Trophoblast cell (in vitro differentiated cells and primary cell): ENCODE results near the gene NXPH2. TPM values are rescaled to one million over a fixed set of nuclear protein-coding genes. Genes with fewer than 3 reads are reported as not detected.

Experiments
- DNase-seq, 2 donors: peaks; one replicate each; pipeline ENCODE4 v3.0.0-alpha.2; 2016
- H2AFZ ChIP-seq: 2 replicates; pipeline ENCODE4 v1.6.1; 2013; ENCODE audit warnings: low read length, moderate library complexity, mild to moderate bottlenecking; ENCODE audit not compliant: insufficient read depth, poor library complexity
- H2AK5ac ChIP-seq: 2 replicates; pipeline ENCODE4 v1.6.1; 2013; ENCODE audit warnings: mild to moderate bottlenecking, low read length
- H2BK120ac ChIP-seq: 2 replicates; pipeline ENCODE4 v1.6.1; 2013; ENCODE audit warnings: low read length, mild to moderate bottlenecking, moderate library complexity; ENCODE audit not compliant: insufficient read depth, poor library complexity
- H2BK12ac ChIP-seq: 2 replicates; pipeline ENCODE4 v1.6.1; 2013; ENCODE audit warnings: mild to moderate bottlenecking, low read length, moderate library complexity
- H2BK5ac ChIP-seq: 2 replicates; pipeline ENCODE4 v1.6.1; 2013; ENCODE audit warnings: low read length, low read depth, moderate library complexity, mild to moderate bottlenecking; ENCODE audit not compliant: poor library complexity
- H3K14ac ChIP-seq: 2 replicates; pipeline ENCODE4 v1.6.1; 2013; ENCODE audit warnings: mild to moderate bottlenecking, low read length
- H3K18ac ChIP-seq: 2 replicates; pipeline ENCODE4 v1.6.1; 2013; ENCODE audit warnings: mild to moderate bottlenecking, low read length
- H3K23ac ChIP-seq: 2 replicates; pipeline ENCODE4 v1.6.1; 2013; ENCODE audit warnings: low read length
- H3K27ac ChIP-seq: 2 replicates; pipeline ENCODE4 v1.5.1; 2013; ENCODE audit warnings: low read depth, mild to moderate bottlenecking, inconsistent platforms, low read length, moderate library complexity
- H3K27me3 ChIP-seq: 2 replicates; pipeline ENCODE4 v1.6.1; 2013; ENCODE audit warnings: inconsistent platforms, mild to moderate bottlenecking, low read length, moderate library complexity; ENCODE audit not compliant: insufficient read depth
- H3K36me3 ChIP-seq, 2 experiments: 1 replicate in 1 of 2; 2 replicates in 1 of 2; pipeline ENCODE4 v1.6.1; 2013; ENCODE audit warnings: low read length in 2 of 2, mild to moderate bottlenecking in 2 of 2, moderate library complexity in 1 of 2; ENCODE audit not compliant: insufficient read depth in 2 of 2, control insufficient read depth in 1 of 2
- H3K4ac ChIP-seq: 2 replicates; pipeline ENCODE4 v1.6.1; 2013; ENCODE audit warnings: low read depth, mild to moderate bottlenecking, low read length, moderate library complexity
- H3K4me1 ChIP-seq, 2 experiments: 1 replicate in 1 of 2; 2 replicates in 1 of 2; pipeline ENCODE4 v1.6.1; 2013; ENCODE audit warnings: low read length in 2 of 2, mild to moderate bottlenecking in 2 of 2, moderate library complexity in 1 of 2; ENCODE audit not compliant: insufficient read depth in 2 of 2, control insufficient read depth in 1 of 2
- H3K4me2 ChIP-seq: 2 replicates; pipeline ENCODE4 v1.6.1; 2013; ENCODE audit warnings: inconsistent platforms, mild to moderate bottlenecking, low read length, moderate library complexity
- H3K4me3 ChIP-seq: 2 replicates; pipeline ENCODE4 v1.5.1; 2013; ENCODE audit warnings: mild to moderate bottlenecking, low read depth, low read length, inconsistent platforms
- H3K79me1 ChIP-seq: one replicate; pipeline ENCODE4 v1.6.1; 2013; ENCODE audit warnings: low read length
- H3K79me2 ChIP-seq: 2 replicates; pipeline ENCODE4 v1.6.1; 2013; ENCODE audit warnings: low read length, mild to moderate bottlenecking; ENCODE audit not compliant: control insufficient read depth, insufficient read depth, poor library complexity
- H3K9ac ChIP-seq: 2 replicates; pipeline ENCODE4 v1.6.1; 2013; ENCODE audit warnings: mild to moderate bottlenecking, low read length
- H3K9me3 ChIP-seq: 2 replicates; pipeline ENCODE4 v1.6.1; 2013; ENCODE audit warnings: low read depth, mild to moderate bottlenecking, control low read depth, inconsistent platforms, low read length; ENCODE audit not compliant: insufficient read depth
- H4K12ac ChIP-seq: 2 replicates; pipeline ENCODE4 v1.6.1; 2013; ENCODE audit warnings: low read depth, mild to moderate bottlenecking, low read length, moderate library complexity
- H4K8ac ChIP-seq: 2 replicates; pipeline ENCODE4 v1.6.1; 2013; ENCODE audit warnings: low read depth, mild to moderate bottlenecking, low read length, moderate library complexity
- H4K91ac ChIP-seq: one replicate; pipeline ENCODE4 v1.6.1; 2013; ENCODE audit warnings: low read depth, mild to moderate bottlenecking, low read length, moderate library complexity
- WGBS: extraction: QIAGEN DNeasy Blood & Tissue Kit; methylation state at CpG from one replicate; pipeline ENCODE4 v1.1.7; 2013; ENCODE audit warnings: missing lambda C conversion rate; ENCODE audit not compliant: insufficient read length, insufficient coverage; ENCODE audit errors: extremely low coverage; 5-methylcytosine and 5-hydroxymethylcytosine counted together
- polyA plus RNA-seq: library from polyadenylated mRNA; stranded (reverse); fragments of 200-250 nt; gene quantifications from 2 replicates; pipeline ENCODE4 v1.2.3, GENCODE V29; 2013

Gene NXPH2
- 14.4 and 14.6 TPM in 2 replicates for polyA plus RNA-seq

DNA sequence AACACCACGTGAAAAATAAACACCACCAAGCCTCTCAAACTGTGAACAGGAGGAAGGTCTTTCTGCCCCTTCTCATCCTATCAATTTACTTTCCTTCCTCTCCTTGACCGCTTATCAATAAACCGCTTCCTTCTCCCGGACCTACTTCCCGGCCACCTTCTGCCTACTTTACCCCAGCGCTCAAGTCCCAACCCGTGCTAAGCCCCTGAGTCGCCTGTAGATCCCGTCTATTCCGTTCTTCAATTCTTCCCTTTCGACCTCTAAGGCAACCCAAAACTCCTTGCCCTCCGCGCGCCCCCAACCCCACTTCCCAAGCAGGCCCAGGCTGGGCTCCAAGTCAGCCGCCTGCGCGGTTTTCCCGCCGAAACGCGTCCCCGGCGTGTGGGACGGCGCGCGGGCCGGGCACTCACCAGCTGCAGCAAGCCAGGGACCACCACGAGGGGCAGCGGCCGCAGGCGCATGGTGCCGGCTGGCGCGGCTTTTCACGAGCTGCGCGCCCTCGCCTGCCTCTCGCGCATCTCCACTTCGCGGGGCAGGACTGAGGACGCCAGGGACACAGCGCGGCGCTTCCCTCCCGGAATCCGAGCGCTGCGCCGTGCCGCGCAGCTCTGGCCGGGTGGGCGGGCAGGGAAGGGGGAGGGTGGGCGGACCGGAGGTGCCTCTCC, at the start of gene NXPH2:
NXPH2 (minus strand) TSS at position 610 of the 665 bp plus-strand sequence; CDS start at position 461, 149 bp downstream.
- Histone ChIP-seq H2BK12ac (peak within 1 kb of the TSS; percentile 56), H2AFZ (peak within 1 kb of the TSS; percentile 77), H3K36me3 (no peaks in the 10 kb centered on the region), H2BK5ac (peak within 1 kb of the TSS; percentile 52), H3K9me3 (no peaks in the 10 kb centered on the region), H3K4me2 (peak within 1 kb of the TSS; percentile 81), H3K14ac (peak within 1 kb of the TSS; percentile 88), H4K91ac (peak within 1 kb of the TSS; percentile 85), H3K79me1 (peaks cover 14% of the 10 kb centered on the region), H4K12ac (peak within 1 kb of the TSS; percentile 77), H4K8ac (peak within 1 kb of the TSS; percentile 75), H3K9ac (peak within 1 kb of the TSS; percentile 77), H3K4me1 (peaks cover 0 to 4% of the 10 kb centered on the region in 2 experiments), H3K4me3 (peak within 1 kb of the TSS; percentile 92), H3K23ac (no peak within 1 kb of the TSS), H3K4ac (peak within 1 kb of the TSS; percentile 61), H3K18ac (peak within 1 kb of the TSS; percentile 89), H2AK5ac (peak within 1 kb of the TSS; percentile 40), H3K27ac (no peak within 1 kb of the TSS), H3K79me2 (peaks cover 9% of the 10 kb centered on the region), H3K27me3 (peaks cover 7% of the 10 kb centered on the region), H2BK120ac (peak within 1 kb of the TSS; percentile 79)
- no CpG with 5 or more reads among the region's 58 CpGs for WGBS
- no peak for DNase-seq

- H3K4me1 ChIP-seq: peaks cover 0 to 4% of the 10 kb centered on the region in 2 experiments
- H3K27me3 ChIP-seq: no peaks in the 10 kb centered on the region
- no peak overlapping the region for H3K4ac ChIP-seq
- no peak overlapping the region for H2BK120ac ChIP-seq
- no peak overlapping the region for H2BK12ac ChIP-seq
- H3K14ac ChIP-seq: no peak overlapping the region
- no peak overlapping the region for H3K4me2 ChIP-seq
- H3K23ac ChIP-seq: no peak overlapping the region
- no peaks in the 10 kb centered on the region for H3K9me3 ChIP-seq
- no peak overlapping the region for H3K27ac ChIP-seq
- H3K9ac ChIP-seq: no peak overlapping the region
- no peak overlapping the region for H4K8ac ChIP-seq
- peak; percentile 46 to 70 for DNase-seq
- peaks cover 0 to 2% of the 10 kb centered on the region in 2 experiments for H3K36me3 ChIP-seq
- H2AK5ac ChIP-seq: no peak overlapping the region
- H3K79me1 ChIP-seq: peaks cover 2% of the 10 kb centered on the region
- H3K79me2 ChIP-seq: no peaks in the 10 kb centered on the region
- no peak overlapping the region for H4K91ac ChIP-seq
- no peak overlapping the region for H4K12ac ChIP-seq
- H3K4me3 ChIP-seq: no peak overlapping the region
- WGBS: no CpG with 5 or more reads among the region's 3 CpGs
- H2BK5ac ChIP-seq: no peak overlapping the region
- H2AFZ ChIP-seq: no peak overlapping the region
- H3K18ac ChIP-seq: no peak overlapping the region
These were observed 49.2 kb upstream of the NXPH2 start for GRCh38 chr2:138829326-138829919.

DNA sequence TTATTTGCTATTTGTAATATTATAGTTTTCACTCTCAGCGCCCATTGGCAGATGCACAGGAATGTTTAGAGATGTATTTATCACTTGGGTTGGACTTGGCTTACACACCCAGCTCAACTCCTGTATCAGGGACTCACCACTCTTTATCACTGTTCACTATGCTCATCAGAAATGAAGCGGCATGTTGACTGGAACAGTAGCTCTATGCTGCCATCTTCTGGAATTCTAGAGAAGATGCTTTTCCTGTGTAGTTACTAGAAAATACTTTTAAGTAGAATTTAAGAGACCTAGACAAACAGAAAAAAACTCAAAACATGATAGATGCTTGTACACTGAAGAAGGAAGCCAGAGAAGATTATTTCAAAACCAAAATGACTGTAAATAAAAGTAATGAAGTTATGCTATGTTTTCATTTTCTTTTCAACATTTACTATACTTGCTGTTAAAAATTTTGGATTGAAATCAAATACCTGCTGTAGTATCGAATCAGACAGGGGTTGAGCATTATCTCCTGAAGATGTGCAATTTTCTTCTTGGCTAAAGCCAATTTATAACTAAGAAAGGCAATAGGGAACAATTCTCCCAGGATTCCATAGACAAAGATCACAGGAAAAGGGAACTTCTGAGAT, 47.4 kb upstream of the NXPH2 start:
- H3K23ac ChIP-seq: no peak overlapping the region
- H3K4me1 ChIP-seq: peaks cover 0 to 4% of the 10 kb centered on the region in 2 experiments
- DNase-seq: peak; percentile 33 to 81
- H3K9me3 ChIP-seq: no peaks in the 10 kb centered on the region
- H3K4ac ChIP-seq: no peak overlapping the region
- H3K4me2 ChIP-seq: no peak overlapping the region
- H3K79me1 ChIP-seq: peaks cover 2% of the 10 kb centered on the region
- H4K12ac ChIP-seq: no peak overlapping the region
- no peak overlapping the region for H4K8ac ChIP-seq
- H3K79me2 ChIP-seq: no peaks in the 10 kb centered on the region
- peaks cover 0 to 2% of the 10 kb centered on the region in 2 experiments for H3K36me3 ChIP-seq
- no peak overlapping the region for H3K9ac ChIP-seq
- no peaks in the 10 kb centered on the region for H3K27me3 ChIP-seq
- no peak overlapping the region for H3K4me3 ChIP-seq
- no peak overlapping the region for H4K91ac ChIP-seq
- H2BK12ac ChIP-seq: no peak overlapping the region
- no peak overlapping the region for H2BK120ac ChIP-seq
- H3K14ac ChIP-seq: no peak overlapping the region
- H3K27ac ChIP-seq: no peak overlapping the region
- no peak overlapping the region for H3K18ac ChIP-seq
- WGBS: no CpG with 5 or more reads among the region's 3 CpGs
- no peak overlapping the region for H2AFZ ChIP-seq
- no peak overlapping the region for H2AK5ac ChIP-seq
- H2BK5ac ChIP-seq: no peak overlapping the region

- Histone ChIP-seq H2BK12ac (no peak overlapping the region), H3K23ac (no peak overlapping the region), H3K79me2 (no peaks in the 10 kb centered on the region), H3K9ac (no peak overlapping the region), H4K91ac (no peak overlapping the region), H2BK5ac (no peak overlapping the region), H4K8ac (peak overlapping the region; percentile 1), H3K14ac (no peak overlapping the region), H2AK5ac (no peak overlapping the region), H3K27ac (no peak overlapping the region), H3K18ac (no peak overlapping the region), H4K12ac (no peak overlapping the region), H3K4me3 (no peak overlapping the region), H3K4ac (no peak overlapping the region), H3K79me1 (peaks cover 2% of the 10 kb centered on the region), H3K4me1 (peaks cover 2 to 6% of the 10 kb centered on the region in 2 experiments), H2AFZ (no peak overlapping the region), H3K27me3 (no peaks in the 10 kb centered on the region), H3K4me2 (no peak overlapping the region), H3K36me3 (peaks cover 0 to 2% of the 10 kb centered on the region in 2 experiments), H2BK120ac (no peak overlapping the region), H3K9me3 (no peaks in the 10 kb centered on the region)
- no CpG with 5 or more reads among the region's 2 CpGs for WGBS
- DNase-seq: no peak
These were observed 43.5 kb upstream of the NXPH2 start for GRCh38 chr2:138823666-138824065.
